OCI-LY1 (cell line): ENCODE data around the gene DMD.

Experiments used
- H2AFZ ChIP-seq: fragments of 200-600 bp; sonication (generic), shearing (Covaris generic); 2 replicates; pipeline ENCODE4 v1.6.0; 2014; ENCODE audit warnings: antibody characterized with exemption, mild to moderate bottlenecking, low read length
- H3F3A ChIP-seq: fragments of 200-600 bp; sonication (generic), shearing (Covaris generic); 2 replicates; pipeline ENCODE4 v1.6.0; 2014; ENCODE audit warnings: mild to moderate bottlenecking, antibody characterized with exemption, low read length, moderate library complexity; ENCODE audit not compliant: insufficient read depth
- H3K27ac ChIP-seq: fragments of 200-600 bp; sonication (generic); 2 replicates; pipeline ENCODE4 v1.5.1; 2014; ENCODE audit warnings: low read length, mixed run types, mild to moderate bottlenecking, low read depth; ENCODE audit not compliant: poor library complexity, severe bottlenecking
- H3K27me3 ChIP-seq: fragments of 200-600 bp; sonication (generic); 2 replicates; pipeline ENCODE4 v1.6.0; 2014; ENCODE audit warnings: antibody characterized with exemption, mild to moderate bottlenecking, low read length, moderate library complexity; ENCODE audit not compliant: insufficient read depth
- H3K36me3 ChIP-seq: fragments of 200-600 bp; sonication (generic); 2 replicates; pipeline ENCODE4 v1.6.1; 2014; ENCODE audit warnings: mild to moderate bottlenecking, antibody characterized with exemption, low read length, moderate library complexity, mixed read lengths; ENCODE audit not compliant: insufficient read depth
- H3K4me1 ChIP-seq: fragments of 200-600 bp; sonication (generic); 2 replicates; pipeline ENCODE4 v1.5.1; 2014; ENCODE audit warnings: mild to moderate bottlenecking, low read length, moderate library complexity; ENCODE audit not compliant: insufficient read depth, severe bottlenecking
- H3K4me2 ChIP-seq: fragments of 200-600 bp; sonication (generic), shearing (Covaris generic); 2 replicates; pipeline ENCODE4 v1.6.1; 2014; ENCODE audit warnings: low read length
- H3K4me3 ChIP-seq: fragments of 200-600 bp; sonication (generic); 2 replicates; pipeline ENCODE4 v1.5.1; 2014; ENCODE audit warnings: low read length, low read depth, mild to moderate bottlenecking, mixed read lengths; ENCODE audit not compliant: poor library complexity, severe bottlenecking
- H3K79me2 ChIP-seq: fragments of 200-600 bp; shearing (Covaris generic); 2 replicates; pipeline ENCODE4 v1.6.1; 2016; ENCODE audit warnings: mixed run types, low read length, mixed read lengths; ENCODE audit not compliant: insufficient read depth
- H3K9ac ChIP-seq: fragments of 200-600 bp; sonication (generic), shearing (Covaris generic); 2 replicates; pipeline ENCODE4 v1.6.1; 2014; ENCODE audit warnings: mild to moderate bottlenecking, low read length, mixed read lengths
- H3K9me2 ChIP-seq: fragments of 200-600 bp; sonication (generic), shearing (Covaris generic); 2 replicates; pipeline ENCODE4 v1.6.1; 2014; ENCODE audit warnings: low read depth, mild to moderate bottlenecking, low read length, mixed read lengths
- H3K9me3 ChIP-seq: fragments of 200-600 bp; shearing (Covaris generic); 2 replicates; pipeline ENCODE4 v1.6.1; 2014; ENCODE audit warnings: low read length, mixed read lengths
- H4K20me1 ChIP-seq: fragments of 200-600 bp; sonication (generic), shearing (Covaris generic); 2 replicates; pipeline ENCODE4 v1.6.0; 2016; ENCODE audit warnings: mild to moderate bottlenecking, low read length; ENCODE audit not compliant: insufficient read depth
- CTCF ChIP-seq: fragments of 200-600 bp; sonication (generic), shearing (Covaris generic); IDR thresholded peaks from 2 replicates; pipeline ENCODE4 v1.5.1; 2017; ENCODE audit warnings: mild to moderate bottlenecking, antibody characterized with exemption, low read length, moderate library complexity, mixed read lengths
- EZH2 ChIP-seq: fragments of 200-600 bp; sonication (generic), shearing (Covaris generic); IDR thresholded peaks from 2 replicates; pipeline ENCODE4 v1.8.0; 2017; ENCODE audit warnings: borderline replicate concordance, mixed run types, mild to moderate bottlenecking, antibody characterized with exemption, low read length, moderate library complexity, mixed read lengths

DMD gene

GRCh38 chrX:33032700-33033099 is 178.6 kb downstream of the DMD start:
- Histone ChIP-seq H3K9me3 (no peaks in the 10 kb centered on the region), H3K4me3 (no peak overlapping the region), H3K36me3 (no peaks in the 10 kb centered on the region), H3K9ac (no peak overlapping the region), H3K27ac (no peak overlapping the region), H3K79me2 (no peaks in the 10 kb centered on the region), H2AFZ (no peak overlapping the region), H3K27me3 (no peaks in the 10 kb centered on the region), H4K20me1 (no peaks in the 10 kb centered on the region), H3F3A (no peaks in the 10 kb centered on the region), H3K9me2 (no peaks in the 10 kb centered on the region), H3K4me2 (no peak overlapping the region), H3K4me1 (no peaks in the 10 kb centered on the region)
- TF ChIP-seq CTCF: no peak
- TF ChIP-seq EZH2: no peak

GRCh38 chrX:33014949-33015348 is 196.4 kb downstream of the DMD start:
- Histone ChIP-seq H3F3A (no peaks in the 10 kb centered on the region), H3K9me3 (no peaks in the 10 kb centered on the region), H3K4me2 (no peak overlapping the region), H3K36me3 (no peaks in the 10 kb centered on the region; the same call in 1 of the 2 replicates), H3K79me2 (no peaks in the 10 kb centered on the region), H3K4me1 (no peaks in the 10 kb centered on the region), H3K9me2 (no peaks in the 10 kb centered on the region), H3K27ac (no peak overlapping the region), H3K27me3 (no peaks in the 10 kb centered on the region), H3K4me3 (no peak overlapping the region), H2AFZ (no peak overlapping the region), H3K9ac (no peak overlapping the region), H4K20me1 (no peaks in the 10 kb centered on the region)
- TF ChIP-seq EZH2: no peak
- no peak for TF ChIP-seq CTCF

- H3K27me3 ChIP-seq: no peaks in the 10 kb centered on the region
- no peak for TF ChIP-seq CTCF
- TF ChIP-seq EZH2: no peak
- H2AFZ ChIP-seq: no peak overlapping the region
- no peaks in the 10 kb centered on the region for H3K9me2 ChIP-seq
- H3K27ac ChIP-seq: no peak overlapping the region
- no peaks in the 10 kb centered on the region for H3K9me3 ChIP-seq
- no peak overlapping the region for H3K4me3 ChIP-seq
- H4K20me1 ChIP-seq: no peaks in the 10 kb centered on the region
- H3F3A ChIP-seq: no peaks in the 10 kb centered on the region
- no peak overlapping the region for H3K4me2 ChIP-seq
- H3K79me2 ChIP-seq: no peaks in the 10 kb centered on the region
- no peaks in the 10 kb centered on the region for H3K4me1 ChIP-seq
- H3K36me3 ChIP-seq: no peaks in the 10 kb centered on the region; the same call in 1 of the 2 replicates
- no peak overlapping the region for H3K9ac ChIP-seq
These were observed 197.3 kb downstream of the DMD start for GRCh38 chrX:33014086-33014485.
